Left renal pelvis (tissue), 4 donors: ENCODE measurements around the gene ERC2. TPM values are rescaled to one million over a fixed set of nuclear protein-coding genes. Genes with fewer than 3 reads are reported as not detected.
"Not testable (repeated sequence)": the region's sequence is repeated elsewhere in the genome, so short reads cannot be mapped to it uniquely, and the experiment has no call there.

Experiments
- DNase-seq, 4 donors: peaks; one replicate each; pipeline ENCODE4 v3.0.0-alpha.2; 2013; ENCODE audit warnings: low read depth in 4 of 4, low spot score in 3 of 4
- polyA plus RNA-seq, 4 donors: library from polyadenylated mRNA; unstranded; fragments of 120-200 nt; gene quantifications; one replicate each; pipeline ENCODE4 v1.2.1, GENCODE V29; 2013; ENCODE audit not compliant: insufficient read length in 4 of 4

Gene ERC2
- polyA plus RNA-seq, 4 donors = 1.2 to 5.3 (median 2.9) TPM

GRCh38 chr3:55526332-55527030 is 941.8 kb downstream of the ERC2 start:
- DNase-seq = no peak

GRCh38 chr3:55525436-55525835 is 942.8 kb downstream of the ERC2 start:
- DNase-seq = no peak

GRCh38 chr3:55524565-55525244 is 943.6 kb downstream of the ERC2 start:
- DNase-seq = no peak

DNA sequence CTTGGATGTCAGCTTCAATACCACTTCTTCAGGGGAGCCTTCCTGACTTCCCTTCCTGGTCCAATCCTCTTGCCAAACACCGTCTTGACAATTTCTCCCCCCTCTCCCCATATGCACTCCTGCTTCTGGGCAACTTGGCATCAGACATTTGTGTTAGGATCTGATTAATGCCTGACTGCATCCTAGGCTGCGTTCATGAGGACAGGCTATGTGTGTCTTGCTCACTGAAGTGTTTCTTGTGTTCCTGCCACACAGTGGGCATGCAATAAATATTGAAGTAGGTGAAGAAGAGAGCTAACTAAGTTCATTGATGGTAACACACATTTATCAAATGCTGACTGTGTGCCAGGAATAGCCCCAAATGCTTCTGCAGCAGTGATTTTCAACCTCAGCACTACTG is 944.8 kb downstream of the ERC2 start:
- DNase-seq = no peak

DNA sequence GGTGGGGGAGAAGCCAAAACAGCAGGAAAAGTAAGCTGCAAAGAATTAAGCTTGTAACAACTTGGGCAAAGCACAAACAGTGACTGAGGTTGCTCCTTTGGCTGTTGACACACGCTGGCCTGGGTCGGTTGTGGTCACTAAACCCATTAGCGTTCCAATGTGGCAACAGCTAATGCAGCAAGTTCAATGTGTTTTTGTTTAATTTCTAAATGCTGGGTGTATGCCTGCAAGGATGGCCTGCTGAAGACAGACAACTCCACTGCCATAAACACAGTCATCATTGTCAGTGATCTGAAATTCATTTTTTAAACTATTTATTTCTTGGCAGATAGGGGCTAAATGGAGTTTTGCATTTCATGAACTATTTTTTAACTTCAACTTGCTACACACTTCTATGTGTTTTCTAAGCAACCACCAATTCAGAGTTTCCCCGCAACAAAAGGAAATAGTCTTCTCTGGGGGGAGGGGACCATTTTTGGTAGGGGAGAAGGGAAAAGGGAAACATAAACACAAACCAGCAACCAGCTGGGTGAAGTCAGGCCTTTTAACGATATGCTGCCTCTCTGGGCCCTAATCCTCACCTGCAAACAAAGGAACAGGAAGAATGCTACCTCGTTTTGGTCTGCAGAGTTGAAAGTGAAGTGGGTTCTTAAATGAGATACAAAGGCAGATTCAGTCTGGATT is 946.4 kb downstream of the ERC2 start:
- DNase-seq = no peak

GRCh38 chr3:55521064-55521737 is 947.1 kb downstream of the ERC2 start:
- DNase-seq = no peak

DNA sequence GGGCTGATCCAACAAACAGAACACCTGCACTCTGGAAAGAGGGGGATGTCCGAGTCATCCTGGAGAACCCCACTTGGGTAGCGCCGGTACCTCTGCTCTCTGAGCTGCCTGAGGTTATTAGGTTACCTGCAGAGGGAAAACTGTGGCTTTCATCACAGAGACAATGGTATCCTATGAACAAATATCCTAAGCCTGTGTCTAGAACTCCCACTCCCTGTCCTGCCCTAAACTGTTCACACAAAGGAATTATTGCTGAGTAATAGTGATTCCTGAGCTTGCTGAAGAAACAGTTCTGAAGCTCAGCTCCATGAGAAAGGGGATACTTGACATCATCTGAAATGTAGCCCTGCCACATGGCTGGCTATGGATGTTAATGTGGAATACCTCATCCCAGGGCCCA is 949.2 kb downstream of the ERC2 start:
- no peak for DNase-seq

DNA sequence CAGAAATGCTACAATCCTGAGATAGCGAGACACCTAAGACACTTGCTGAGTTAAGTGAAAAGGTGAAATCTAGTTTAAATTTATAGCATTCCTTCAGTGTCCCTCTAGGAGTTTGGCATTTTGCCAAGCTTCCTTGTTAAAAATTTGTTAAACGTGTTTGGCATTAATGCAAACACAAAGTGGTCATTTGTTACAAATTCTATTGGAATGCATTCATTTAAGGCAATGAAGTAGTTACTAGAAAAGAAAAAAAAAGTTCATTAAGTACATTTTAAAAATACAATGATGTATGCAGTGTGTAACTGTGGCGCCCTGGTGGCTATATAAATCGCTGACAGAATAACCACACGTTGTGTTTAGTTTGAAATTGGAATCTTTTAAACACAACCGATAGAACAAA is 949.8 kb downstream of the ERC2 start:
- DNase-seq = no peak

DNA sequence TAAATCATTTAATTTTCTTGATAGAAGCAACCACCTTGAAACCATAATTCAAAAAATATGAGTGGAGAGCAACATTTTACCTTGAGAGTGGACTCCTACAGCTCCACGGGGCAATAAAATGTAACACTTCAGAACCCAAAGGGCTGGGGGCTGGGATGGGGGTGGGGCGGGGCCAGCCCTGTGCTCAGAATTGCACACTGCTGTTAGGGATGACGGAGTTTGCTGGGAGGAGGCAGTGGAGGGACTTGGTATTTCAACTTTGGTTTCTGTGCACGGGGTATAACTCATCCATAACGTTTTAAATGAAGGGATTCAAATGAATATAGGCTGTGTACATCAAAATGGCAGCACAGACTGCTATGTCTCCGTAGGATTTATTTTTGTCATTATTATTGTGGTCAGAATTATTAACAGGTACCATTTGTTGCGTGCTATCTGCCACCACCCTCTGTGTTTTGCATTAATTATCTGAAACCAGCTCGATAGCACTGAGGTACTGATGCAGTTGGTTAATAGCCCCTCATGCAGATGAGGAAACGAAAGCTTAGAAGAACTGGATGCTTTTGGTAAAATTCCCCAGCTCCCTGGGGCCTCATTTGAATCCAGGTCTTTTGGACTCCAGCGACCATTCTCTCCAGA is 951.8 kb downstream of the ERC2 start:
- no peak for DNase-seq

DNA sequence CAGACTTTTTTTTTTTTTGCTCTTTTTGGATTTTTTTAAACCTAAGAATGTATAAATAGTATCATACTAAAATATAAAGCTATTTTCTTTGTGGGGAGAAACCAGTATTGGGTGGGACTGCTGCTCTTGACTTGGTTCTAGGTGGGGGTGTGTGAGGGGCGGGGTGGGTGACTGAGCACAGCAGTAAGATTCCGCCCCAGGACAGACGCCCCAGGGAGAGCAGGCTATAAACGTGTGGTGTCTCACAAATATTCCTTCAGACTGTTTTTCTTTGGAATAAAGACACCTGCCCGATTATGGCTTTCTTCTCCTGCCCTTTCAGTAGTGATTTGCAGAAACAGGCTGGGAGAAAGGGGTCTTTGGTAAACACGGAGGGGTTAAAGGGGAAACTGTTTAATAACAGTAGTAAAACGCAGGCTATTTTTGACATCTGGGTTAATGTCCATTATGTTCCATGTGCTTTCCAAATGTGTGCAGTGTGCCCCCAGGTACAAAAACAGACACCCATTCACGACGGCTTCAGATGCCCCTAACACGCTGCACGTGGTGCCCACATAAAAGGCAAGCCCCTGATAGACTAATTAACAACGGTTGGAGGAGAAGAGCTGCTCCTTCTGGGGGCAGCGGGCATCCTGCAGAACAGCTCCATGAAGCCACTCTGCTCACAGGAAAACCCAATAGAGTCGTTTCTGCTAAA is 952.6 kb downstream of the ERC2 start:
- no peak for DNase-seq

DNA sequence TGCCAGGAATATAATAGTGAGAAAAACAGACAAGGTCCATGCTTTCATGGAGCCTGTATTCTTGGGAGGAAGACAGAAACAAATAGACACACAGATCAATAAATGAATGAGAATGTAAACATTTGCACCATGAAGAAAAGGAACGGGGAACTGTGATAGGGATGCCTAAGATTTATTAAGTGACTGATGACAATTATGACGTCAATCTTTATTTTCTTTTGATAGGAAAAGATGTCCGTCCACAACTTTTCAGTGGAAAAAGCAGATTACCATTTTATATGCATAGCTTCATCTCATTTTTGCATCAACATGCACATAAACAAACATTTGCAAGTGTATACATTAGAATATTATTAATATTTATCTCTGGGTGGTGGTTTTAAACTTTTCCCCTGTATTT is 953.3 kb downstream of the ERC2 start:
- no peak for DNase-seq

DNA sequence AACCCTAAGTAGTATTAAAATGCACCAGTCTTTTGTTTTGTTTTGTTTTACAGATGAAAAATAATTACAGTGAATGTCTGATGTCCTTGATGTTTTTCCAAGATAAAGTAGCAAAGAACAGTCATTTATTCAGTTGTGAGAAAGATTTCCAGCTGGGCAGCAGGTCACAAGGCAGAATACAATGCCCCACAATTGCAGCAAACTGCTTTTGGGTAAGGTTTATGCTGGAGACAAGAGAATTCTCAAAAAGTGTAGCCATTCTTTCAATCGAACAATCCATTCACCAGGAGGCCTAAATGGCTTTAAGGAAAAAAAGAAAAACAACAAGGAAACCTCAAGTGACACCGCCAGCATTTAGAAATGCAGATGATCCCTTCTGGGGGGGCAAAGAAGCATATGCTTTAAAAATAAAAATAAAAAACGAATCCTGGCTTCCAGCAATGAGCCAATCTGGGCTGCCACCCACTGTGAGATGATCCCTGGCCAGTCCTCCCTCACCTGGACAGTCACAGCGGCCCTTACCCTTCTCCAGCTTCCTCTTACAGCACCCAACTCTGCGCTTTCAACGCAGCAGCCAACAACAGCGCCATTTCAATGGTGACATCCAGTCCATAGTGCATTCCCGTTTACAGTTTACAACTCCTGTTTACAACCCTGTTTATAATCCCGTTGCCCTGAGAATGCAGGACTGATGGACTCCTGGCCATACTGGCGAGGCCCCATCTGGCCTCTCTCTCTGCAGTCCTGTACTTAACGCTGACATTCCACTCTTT is 955.5 kb downstream of the ERC2 start:
- DNase-seq = no peak

- DNase-seq = no peak
Observed at GRCh38 chr3:55511895-55512570, 956.2 kb downstream of the ERC2 start.

DNA sequence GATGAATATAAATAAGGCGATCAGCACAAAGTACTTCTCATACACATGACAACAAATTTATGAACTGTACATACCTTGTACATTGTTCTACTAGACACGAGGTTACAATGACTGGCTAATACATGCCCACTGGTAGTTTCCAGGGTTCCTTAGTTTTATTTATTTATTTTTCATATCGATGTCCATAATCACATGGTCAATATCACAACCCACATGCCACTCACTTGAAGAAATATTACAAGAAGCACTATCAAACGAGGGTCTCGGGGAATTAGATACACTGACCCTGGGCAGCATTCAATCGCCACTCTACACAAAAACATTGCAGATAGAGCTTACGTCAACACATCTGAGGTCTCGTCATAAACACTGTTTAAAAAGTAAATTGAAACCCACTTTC is 959.9 kb downstream of the ERC2 start:
- no peak for DNase-seq

GRCh38 chr3:55507808-55508207 is 960.5 kb downstream of the ERC2 start:
- no peak for DNase-seq

GRCh38 chr3:55505776-55506175 is 962.5 kb downstream of the ERC2 start:
- DNase-seq = no peak

DNA sequence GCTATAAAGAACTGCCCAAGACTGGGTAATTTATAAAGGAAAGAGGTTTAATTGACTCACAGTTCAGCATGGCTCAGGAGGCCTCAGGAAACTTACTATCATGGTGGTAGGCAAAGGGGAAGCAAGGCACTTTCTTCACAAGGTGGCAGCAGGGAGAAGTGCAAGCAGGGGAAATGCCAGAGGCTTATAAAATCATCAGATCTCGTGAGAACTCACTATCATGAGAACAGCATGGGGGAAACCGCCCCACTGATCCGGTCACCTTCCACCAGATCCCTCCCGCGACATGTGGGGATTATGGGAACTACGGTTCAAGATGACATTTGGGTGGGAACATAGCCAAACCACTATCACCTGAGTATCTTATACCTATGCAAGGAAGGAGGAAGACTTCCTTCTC is 963.2 kb downstream of the ERC2 start:
- not testable (repeated sequence) for DNase-seq

GRCh38 chr3:55501905-55502304 is 966.4 kb downstream of the ERC2 start:
- DNase-seq = no peak
